Ovary (tissue), 9 donors: ENCODE data around the gene GPR35. TPM values are rescaled to one million over a fixed set of nuclear protein-coding genes. Genes with fewer than 3 reads are reported as not detected.

Source experiments
- DNase-seq, 5 donors: peaks; one replicate each; pipeline ENCODE4 v3.0.0-alpha.2; 2019 to 2020
- H3K27ac ChIP-seq, 2 donors: fragments of 200-600 bp; one replicate each; pipeline versions ENCODE4 v1.5.1 to v1.8.0; 2019 to 2022
- H3K27me3 ChIP-seq: fragments of 200-600 bp; one replicate; pipeline ENCODE4 v1.8.0; 2022
- H3K36me3 ChIP-seq: fragments of 200-600 bp; sonication (generic); one replicate; pipeline ENCODE4 v1.5.1; 2019
- H3K4me1 ChIP-seq: one replicate; pipeline ENCODE4 v1.8.1; 2013; ENCODE audit warnings: mild to moderate bottlenecking, moderate library complexity; ENCODE audit not compliant: insufficient read depth
- H3K4me3 ChIP-seq: fragments of 200-600 bp; sonication (generic); one replicate; pipeline ENCODE4 v1.5.1; 2017
- H3K9me3 ChIP-seq, 2 donors: fragments of 200-600 bp in 1 of 2; sonication (generic) in 1 of 2; one replicate each; pipeline versions ENCODE4 v1.5.1 to v1.8.1; 2013 to 2019; ENCODE audit warnings: mild to moderate bottlenecking in 1 of 2, moderate library complexity in 1 of 2
- EP300 ChIP-seq: sonication (generic); formaldehyde crosslinking; IDR thresholded peaks from one replicate; pipeline ENCODE4 v1.6.1; 2017; ENCODE audit warnings: antibody characterized with exemption
- POLR2A ChIP-seq: fragments of 450-650 bp; IDR thresholded peaks from one replicate; pipeline ENCODE4 v1.6.1; 2017; ENCODE audit warnings: antibody characterized with exemption, mild to moderate bottlenecking, moderate library complexity
- WGBS, 3 donors: extraction: QIAGEN DNeasy Blood & Tissue Kit in 1 of 3; methylation state at CpG; one replicate each; pipeline versions ENCODE4 v1.1.5 to v1.1.7; 2013 to 2017; 5-methylcytosine and 5-hydroxymethylcytosine counted together
- intact Hi-C, 4 donors: fragments of 100-400 bp; cut with DNase I; formaldehyde crosslinking; loops; one replicate each; pipeline versions ENCODE4 v1.11.0 to v1.15.1; 2022 to 2023
- polyA plus RNA-seq, 2 donors: library from polyadenylated mRNA; stranded (reverse); fragments of 200-250 nt in 1 of 2; fragments of 350-450 nt in 1 of 2; fragmentation: Illumina TruSeq in 1 of 2; extraction: RNeasy Lipid Tissue Mini Kit (QIAGEN cat#74804) in 1 of 2; gene quantifications; one replicate each; pipeline ENCODE4 v1.2.3, GENCODE V29; 2013 to 2014
- total RNA-seq, 7 donors: library from RNA; depleted of rRNA in 2 of 7; stranded (reverse); fragments of >200 nt in 2 of 7; fragmentation: NEBNext Ultra II Directional in 3 of 7; extraction: Animal tissue kit (Norgen Biotek cat#: 25700) in 3 of 7; gene quantifications; one replicate each; pipeline versions ENCODE4 v1.1.0 to v1.2.4, GENCODE V29; 2016 to 2023
- TF ChIP-seq, protein P1 (sequence below), 3 donors: fragments of 450-650 bp in 2 of 3; fragments of 200-600 bp in 1 of 3; IDR thresholded peaks; one replicate each; pipeline versions ENCODE4 v1.5.1 to v1.8.0; 2016 to 2022; ENCODE audit warnings: antibody characterized with exemption in 3 of 3, mild to moderate bottlenecking in 1 of 3
- donor health status: DM: no; HTN: no; CAD: no; lungs with moderate emphysema.
- donor health status: DM: no; HTN: no; CAD: no.
- donor health status: Bipolar disorder and iron deficiency.
- donor health status: DM: yes; HTN: yes; CAD: no.
- donor health status: DM: no; HTN: no; CAD: no.
- donor health status: DM: yes; HTN: yes; CAD: no.

Gene GPR35
- total and polyA plus RNA-seq, 9 donors, result 0.27 to 4.2 (median 2.4) TPM

- Histone ChIP-seq H3K36me3 (no peaks in the 10 kb centered on the region), H3K27me3 (no peaks in the 10 kb centered on the region), H3K4me3 (peak overlapping the region; percentile 13), H3K4me1 (no peaks in the 10 kb centered on the region), H3K27ac (no peak overlapping the region), H3K9me3 (no peaks in the 10 kb centered on the region)
- WGBS, 3 donors, result 85 to 90% (median 89%) methylated on average over 19 of the region's 19 CpGs
- TF ChIP-seq EP300 (no peak), POLR2A (no peak)
- TF ChIP-seq, protein P1, sequence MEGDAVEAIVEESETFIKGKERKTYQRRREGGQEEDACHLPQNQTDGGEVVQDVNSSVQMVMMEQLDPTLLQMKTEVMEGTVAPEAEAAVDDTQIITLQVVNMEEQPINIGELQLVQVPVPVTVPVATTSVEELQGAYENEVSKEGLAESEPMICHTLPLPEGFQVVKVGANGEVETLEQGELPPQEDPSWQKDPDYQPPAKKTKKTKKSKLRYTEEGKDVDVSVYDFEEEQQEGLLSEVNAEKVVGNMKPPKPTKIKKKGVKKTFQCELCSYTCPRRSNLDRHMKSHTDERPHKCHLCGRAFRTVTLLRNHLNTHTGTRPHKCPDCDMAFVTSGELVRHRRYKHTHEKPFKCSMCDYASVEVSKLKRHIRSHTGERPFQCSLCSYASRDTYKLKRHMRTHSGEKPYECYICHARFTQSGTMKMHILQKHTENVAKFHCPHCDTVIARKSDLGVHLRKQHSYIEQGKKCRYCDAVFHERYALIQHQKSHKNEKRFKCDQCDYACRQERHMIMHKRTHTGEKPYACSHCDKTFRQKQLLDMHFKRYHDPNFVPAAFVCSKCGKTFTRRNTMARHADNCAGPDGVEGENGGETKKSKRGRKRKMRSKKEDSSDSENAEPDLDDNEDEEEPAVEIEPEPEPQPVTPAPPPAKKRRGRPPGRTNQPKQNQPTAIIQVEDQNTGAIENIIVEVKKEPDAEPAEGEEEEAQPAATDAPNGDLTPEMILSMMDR (IDR thresholded peaks at IDR 0.05), result no peak
- DNase-seq, result peak in 3 of 5 donors; percentile 13 to 31 (median 14)
- intact Hi-C loops, result no loop called here
Measured at GRCh38 chr2:240604939-240605716, 20.2 kb upstream of the GPR35 start.

DNA sequence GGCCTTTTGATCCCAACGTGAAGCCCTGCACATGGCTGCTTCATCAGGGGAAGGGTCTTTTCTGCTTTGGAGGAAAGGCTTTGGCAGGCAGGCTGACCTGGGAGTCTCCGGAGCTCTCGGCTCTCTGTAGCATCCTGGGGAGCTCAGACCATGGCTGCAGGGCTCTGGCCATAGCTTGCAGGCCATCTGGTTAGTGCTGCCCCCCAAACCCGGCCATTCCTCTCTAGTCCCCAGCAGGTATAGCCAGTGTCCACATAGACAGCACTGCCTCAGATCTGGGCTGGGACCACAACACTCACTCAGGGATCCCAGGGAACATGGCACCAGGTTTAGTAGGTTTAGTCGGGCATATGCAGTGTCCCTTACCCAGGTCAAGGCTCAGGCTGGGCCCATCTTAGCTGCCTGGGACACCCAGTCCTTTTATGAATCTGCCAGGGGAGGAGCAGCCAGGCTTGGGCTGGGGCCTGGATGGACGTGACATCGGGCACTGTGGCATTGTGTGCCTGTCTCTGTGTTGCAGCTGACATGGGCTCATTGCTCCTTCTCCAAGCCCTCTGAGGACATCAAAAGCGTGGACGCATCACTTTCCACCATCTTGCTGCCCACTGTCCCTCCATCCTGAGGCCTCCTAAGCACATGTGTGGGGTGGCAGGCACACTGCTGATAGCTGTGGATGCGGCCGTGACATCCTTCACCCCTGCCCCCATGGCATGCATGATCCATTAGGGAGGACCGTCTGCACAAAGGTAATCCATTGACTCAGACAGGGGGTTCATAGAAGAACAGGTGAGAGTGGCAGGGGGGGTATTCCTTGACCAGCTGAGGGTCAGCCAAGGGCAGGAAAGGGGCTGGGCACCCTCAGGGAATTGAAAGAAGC, 19.2 kb upstream of the GPR35 start:
- H3K27ac ChIP-seq, result no peak overlapping the region
- intact Hi-C loops, result no loop called here
- DNase-seq, result peak in 3 of 5 donors; percentile 1 to 19 (median 7)
- no peak overlapping the region for H3K4me3 ChIP-seq
- H3K36me3 ChIP-seq, result no peaks in the 10 kb centered on the region
- H3K27me3 ChIP-seq, result no peaks in the 10 kb centered on the region
- no peaks in the 10 kb centered on the region for H3K9me3 ChIP-seq
- WGBS, 3 donors, result 78 to 80% (median 80%) methylated on average over 12 of the region's 12 CpGs
- TF ChIP-seq POLR2A, result no peak
- TF ChIP-seq, protein P1 (IDR thresholded peaks at IDR 0.05), result no peak
- TF ChIP-seq EP300, result no peak
- no peaks in the 10 kb centered on the region for H3K4me1 ChIP-seq

- Histone ChIP-seq H3K36me3 (no peaks in the 10 kb centered on the region), H3K4me3 (no peak overlapping the region), H3K9me3 (no peaks in the 10 kb centered on the region), H3K4me1 (no peaks in the 10 kb centered on the region), H3K27ac (no peak overlapping the region), H3K27me3 (no peaks in the 10 kb centered on the region)
- peak in 2 of 5 donors; percentile 9 to 11 for DNase-seq
- intact Hi-C loops, result loop anchor here in 1 of 4 donors (10.0 kb wide), 1 partner anchor 107 kb away; no protein-coding TSS in a partner anchor
- 91 to 96% (median 96%) methylated on average over 10 of the region's 10 CpGs for WGBS, 3 donors
- TF ChIP-seq EP300 (no peak), POLR2A (no peak)
- TF ChIP-seq, protein P1 (IDR thresholded peaks at IDR 0.05), result no peak
Measured at GRCh38 chr2:240611601-240612210, 13.6 kb upstream of the GPR35 start.

DNA sequence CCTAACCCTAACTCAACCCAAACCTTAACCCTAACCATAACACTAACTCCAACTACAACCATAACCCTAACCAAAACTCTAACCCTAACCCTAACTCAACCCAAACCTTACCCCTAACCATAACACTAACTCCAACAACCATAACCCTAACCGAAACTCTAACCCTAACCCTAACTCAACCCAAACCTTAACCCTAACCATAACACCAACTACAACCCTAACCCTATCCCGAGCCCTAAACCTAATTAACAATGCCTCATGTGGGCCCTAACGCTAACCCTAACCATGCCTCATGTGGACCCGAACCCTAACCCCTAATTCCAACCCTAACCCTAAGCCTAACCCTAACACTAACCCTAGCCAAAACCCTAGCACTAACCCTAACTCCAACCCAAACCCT, 11.5 kb upstream of the GPR35 start:
- Histone ChIP-seq H3K4me3 (no peak overlapping the region), H3K27ac (no peak overlapping the region), H3K36me3 (no peaks in the 10 kb centered on the region), H3K27me3 (no peaks in the 10 kb centered on the region), H3K4me1 (no peaks in the 10 kb centered on the region), H3K9me3 (no peaks in the 10 kb centered on the region)
- intact Hi-C loops, result loop anchor here in 1 of 4 donors (10.0 kb wide), 1 partner anchor 109 kb away; no protein-coding TSS in a partner anchor
- 96% methylated on average over 4 of the region's 4 CpGs for WGBS, 3 donors
- DNase-seq, result no peak
- no peak for TF ChIP-seq EP300
- TF ChIP-seq POLR2A, result no peak
- TF ChIP-seq, protein P1 (IDR thresholded peaks at IDR 0.05), result no peak
